Calu3 (cell line): ENCODE results near the gene RUNX2. TPM values are rescaled to one million over a fixed set of nuclear protein-coding genes. Genes with fewer than 3 reads are reported as not detected.

Source experiments
- BruUV-seq: library from RNA; stranded (reverse); fragments of 400-500 nt; replicated peaks from 2 replicates; lab custom pipeline; 2021; lab: Mats Ljungman, UMichigan
- CTCF ChIA-PET: fragments of 300-600 bp; sonication (Branson Sonifier 250); formaldehyde crosslinking; loops from one replicate; lab custom pipeline; 2022; ENCODE audit warnings: antibody characterized with exemption; lab: Charles Lee
- DNase-seq: peaks from one replicate; pipeline ENCODE4 v3.0.0; 2022
- H3K27ac Mint-ChIP-seq: one replicate; pipeline ENCODE4 v1.8.0; 2022; ENCODE audit warnings: mixed read lengths; ENCODE audit not compliant: unreplicated experiment
- H3K27me3 Mint-ChIP-seq: one replicate; pipeline ENCODE4 v1.8.0; 2022; ENCODE audit warnings: mixed read lengths; ENCODE audit not compliant: unreplicated experiment
- H3K36me3 Mint-ChIP-seq: one replicate; pipeline ENCODE4 v1.8.0; 2022; ENCODE audit warnings: mild to moderate bottlenecking, moderate library complexity, mixed read lengths; ENCODE audit not compliant: insufficient read depth, unreplicated experiment
- H3K4me1 Mint-ChIP-seq: one replicate; pipeline ENCODE4 v1.8.0; 2022; ENCODE audit warnings: mild to moderate bottlenecking, low read depth, mixed read lengths; ENCODE audit not compliant: unreplicated experiment
- H3K4me3 Mint-ChIP-seq: one replicate; pipeline ENCODE4 v1.8.0; 2022; ENCODE audit warnings: mild to moderate bottlenecking, low read depth, moderate library complexity, mixed read lengths; ENCODE audit not compliant: unreplicated experiment
- H3K9me3 Mint-ChIP-seq: one replicate; pipeline ENCODE4 v1.8.0; 2022; ENCODE audit warnings: low read depth, mixed read lengths; ENCODE audit not compliant: unreplicated experiment
- intact Hi-C: fragments of 100-400 bp; cut with micrococcal nuclease; formaldehyde crosslinking; loops from one replicate; pipeline ENCODE4 v1.10.0; 2022; ENCODE audit not compliant: unreplicated experiment
- total RNA-seq: library from RNA; stranded (reverse); gene quantifications from 2 replicates; pipeline ENCODE4 v1.2.3, GENCODE V29; 2022
- TF ChIP-seq, protein P1 (sequence below): fragments of 200-600 bp; IDR thresholded peaks from one replicate; pipeline ENCODE4 v1.8.0; 2022; ENCODE audit warnings: antibody characterized with exemption; ENCODE audit not compliant: unreplicated experiment

RUNX2 gene
- total RNA-seq, 1 experiment from 2014 or later, result 0.54 TPM

DNA sequence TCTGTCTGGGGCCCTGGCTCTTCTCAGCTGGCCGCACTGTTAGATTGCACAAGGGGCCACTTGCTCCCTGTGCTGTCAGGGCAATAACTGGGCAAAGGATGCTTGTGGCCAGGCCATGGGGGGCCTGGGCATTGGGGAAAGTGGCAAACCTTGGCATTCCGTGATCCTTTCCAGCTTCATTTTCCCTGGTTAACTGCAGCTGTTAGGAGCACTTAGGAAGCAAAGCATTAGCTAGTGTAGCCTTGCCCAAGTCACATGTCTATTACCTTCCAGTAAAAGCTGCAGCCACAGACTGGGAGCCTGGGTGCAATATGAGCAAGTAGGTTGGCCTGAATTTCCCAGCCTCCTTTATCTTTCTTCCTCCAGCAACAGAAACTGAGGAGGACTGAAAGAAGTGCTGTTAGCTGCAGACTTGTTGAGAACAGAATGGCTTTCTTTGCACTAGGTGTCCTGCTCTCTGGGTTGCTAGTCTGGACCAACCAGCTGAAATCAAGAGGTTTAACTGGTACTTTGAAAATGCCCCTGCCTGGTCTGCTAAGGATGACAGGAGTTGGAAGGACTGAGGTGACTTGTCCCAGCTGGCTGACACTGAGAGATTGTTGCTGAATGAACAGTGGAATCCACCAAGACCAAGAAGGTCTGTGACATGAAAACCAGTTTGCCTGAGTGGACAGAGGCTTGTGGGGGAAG is 361.9 kb downstream of the RUNX2 start:
- H3K9me3 Mint-ChIP-seq, result no peaks in the 10 kb centered on the region
- no peak overlapping the region for H3K4me3 Mint-ChIP-seq
- no peak for DNase-seq
- no TSS peak for BruUV-seq
- H3K27ac Mint-ChIP-seq, result no peak overlapping the region
- H3K36me3 Mint-ChIP-seq, result no peaks in the 10 kb centered on the region
- CTCF ChIA-PET, result no interaction called here
- H3K4me1 Mint-ChIP-seq, result peaks cover 7% of the 10 kb centered on the region
- TF ChIP-seq, protein P1, sequence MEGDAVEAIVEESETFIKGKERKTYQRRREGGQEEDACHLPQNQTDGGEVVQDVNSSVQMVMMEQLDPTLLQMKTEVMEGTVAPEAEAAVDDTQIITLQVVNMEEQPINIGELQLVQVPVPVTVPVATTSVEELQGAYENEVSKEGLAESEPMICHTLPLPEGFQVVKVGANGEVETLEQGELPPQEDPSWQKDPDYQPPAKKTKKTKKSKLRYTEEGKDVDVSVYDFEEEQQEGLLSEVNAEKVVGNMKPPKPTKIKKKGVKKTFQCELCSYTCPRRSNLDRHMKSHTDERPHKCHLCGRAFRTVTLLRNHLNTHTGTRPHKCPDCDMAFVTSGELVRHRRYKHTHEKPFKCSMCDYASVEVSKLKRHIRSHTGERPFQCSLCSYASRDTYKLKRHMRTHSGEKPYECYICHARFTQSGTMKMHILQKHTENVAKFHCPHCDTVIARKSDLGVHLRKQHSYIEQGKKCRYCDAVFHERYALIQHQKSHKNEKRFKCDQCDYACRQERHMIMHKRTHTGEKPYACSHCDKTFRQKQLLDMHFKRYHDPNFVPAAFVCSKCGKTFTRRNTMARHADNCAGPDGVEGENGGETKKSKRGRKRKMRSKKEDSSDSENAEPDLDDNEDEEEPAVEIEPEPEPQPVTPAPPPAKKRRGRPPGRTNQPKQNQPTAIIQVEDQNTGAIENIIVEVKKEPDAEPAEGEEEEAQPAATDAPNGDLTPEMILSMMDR, result no peak
- intact Hi-C loops, result no loop called here
- peaks cover 21% of the 10 kb centered on the region for H3K27me3 Mint-ChIP-seq

DNA sequence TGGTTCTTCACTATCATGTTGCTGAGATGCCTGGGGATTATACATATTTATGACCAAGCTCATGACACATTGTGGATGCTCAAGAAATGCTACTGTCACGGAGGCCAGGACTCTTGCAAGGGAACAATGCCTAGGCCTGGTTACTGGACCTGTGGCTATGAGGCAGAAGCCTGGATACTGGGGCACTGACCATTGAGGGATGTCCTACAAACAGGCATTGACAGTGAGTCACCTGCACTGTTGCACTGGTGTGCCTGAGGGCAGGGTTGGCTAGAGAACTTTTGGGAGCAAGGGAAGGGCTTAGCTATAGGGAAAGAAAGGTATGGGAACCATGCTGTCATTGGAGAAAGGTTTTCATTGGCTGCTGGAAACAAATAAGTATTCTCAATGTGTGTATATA is 362.7 kb downstream of the RUNX2 start:
- CTCF ChIA-PET, result no interaction called here
- H3K9me3 Mint-ChIP-seq, result no peaks in the 10 kb centered on the region
- intact Hi-C loops, result no loop called here
- H3K27ac Mint-ChIP-seq, result no peak overlapping the region
- TF ChIP-seq, protein P1, result no peak
- H3K36me3 Mint-ChIP-seq, result no peaks in the 10 kb centered on the region
- no TSS peak for BruUV-seq
- no peak for DNase-seq
- H3K4me1 Mint-ChIP-seq, result peaks cover 7% of the 10 kb centered on the region
- peaks cover 17% of the 10 kb centered on the region for H3K27me3 Mint-ChIP-seq
- no peak overlapping the region for H3K4me3 Mint-ChIP-seq

DNA sequence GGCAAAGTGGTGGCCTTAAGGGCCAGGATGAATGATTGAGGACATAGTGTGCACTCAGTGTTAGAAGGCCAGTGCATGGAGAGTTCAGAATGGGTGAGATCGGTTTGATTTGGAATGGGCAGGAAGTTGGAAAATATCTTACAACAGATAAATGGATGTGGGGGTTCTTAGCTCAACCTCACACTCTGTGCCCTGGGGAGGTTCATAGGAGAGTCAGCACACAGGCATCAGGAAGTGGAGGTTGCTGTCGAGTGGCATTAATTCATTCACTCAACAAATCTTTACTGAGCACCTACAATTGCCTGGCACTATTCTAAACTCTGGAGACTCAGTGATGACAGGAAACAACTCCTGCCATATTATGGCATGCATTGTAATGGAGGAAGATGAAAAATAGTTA is 363.3 kb downstream of the RUNX2 start:
- intact Hi-C loops, result no loop called here
- Mint-ChIP-seq H3K27ac (no peak overlapping the region), H3K36me3 (no peaks in the 10 kb centered on the region), H3K4me3 (no peak overlapping the region), H3K27me3 (peaks cover 11% of the 10 kb centered on the region), H3K4me1 (peaks cover 7% of the 10 kb centered on the region), H3K9me3 (no peaks in the 10 kb centered on the region)
- CTCF ChIA-PET, result no interaction called here
- no TSS peak for BruUV-seq
- TF ChIP-seq, protein P1, result no peak
- DNase-seq, result no peak

DNA sequence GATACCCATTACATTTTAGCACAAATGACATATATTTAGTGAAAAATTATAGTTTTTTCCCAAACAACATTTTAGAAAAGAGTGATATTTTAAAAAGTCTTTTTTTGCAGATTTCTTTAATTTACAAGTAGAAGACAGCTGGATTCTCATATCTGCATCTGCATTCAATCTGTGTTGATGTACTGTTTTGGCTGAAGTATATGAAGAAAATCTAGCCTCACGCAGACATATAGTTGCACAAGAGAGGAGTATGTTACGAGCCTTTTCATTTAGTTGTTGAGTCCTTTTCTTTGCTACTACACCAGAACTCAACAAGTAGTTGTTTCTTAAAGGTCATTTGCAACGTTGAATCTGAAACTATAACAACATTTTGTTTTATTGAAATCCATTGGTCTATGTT is 363.9 kb downstream of the RUNX2 start:
- TF ChIP-seq, protein P1, result no peak
- CTCF ChIA-PET, result no interaction called here
- Mint-ChIP-seq H3K27me3 (peaks cover 5% of the 10 kb centered on the region), H3K36me3 (no peaks in the 10 kb centered on the region), H3K27ac (no peak overlapping the region), H3K9me3 (no peaks in the 10 kb centered on the region), H3K4me3 (no peak overlapping the region), H3K4me1 (peaks cover 7% of the 10 kb centered on the region)
- intact Hi-C loops, result no loop called here
- BruUV-seq, result no TSS peak
- DNase-seq, result no peak
